ENCODE measurements around the gene TMEM127. TPM values are rescaled to one million over a fixed set of nuclear protein-coding genes. Genes with fewer than 3 reads are reported as not detected.
A peak's percentile ranks its signal among the peaks of the same experiment; 100 is the strongest.

The TMEM127 gene
- total RNA-seq, 2 donors from 2014 or later: 23.8 to 25.4 TPM

- Mint-ChIP-seq H3K36me3 (ENCODE audit: low read depth) (peaks cover 7% of the 10 kb centered on the region), H3K4me1 (no peaks in the 10 kb centered on the region), H3K27me3 (no peaks in the 10 kb centered on the region), H3K9me3 (no peaks in the 10 kb centered on the region), H3K4me3 (no peak overlapping the region), H3K27ac (no peak overlapping the region)
- no peak for ATAC-seq (replicated peaks)
Observed at GRCh38 chr2:96212339-96212738, 53.5 kb downstream of the TMEM127 start.

- H3K36me3 Mint-ChIP-seq (ENCODE audit: low read depth): peaks cover 34% of the 10 kb centered on the region
- H3K27ac Mint-ChIP-seq: peak overlapping the region; percentile 62
- no peaks in the 10 kb centered on the region for H3K9me3 Mint-ChIP-seq
- no peak for ATAC-seq (replicated peaks)
- H3K4me1 Mint-ChIP-seq: peaks cover 14% of the 10 kb centered on the region
- peak overlapping the region; percentile 93 for H3K4me3 Mint-ChIP-seq
- H3K27me3 Mint-ChIP-seq: no peaks in the 10 kb centered on the region
Observed at GRCh38 chr2:96209729-96210085, 56.1 kb downstream of the TMEM127 start.

DNA sequence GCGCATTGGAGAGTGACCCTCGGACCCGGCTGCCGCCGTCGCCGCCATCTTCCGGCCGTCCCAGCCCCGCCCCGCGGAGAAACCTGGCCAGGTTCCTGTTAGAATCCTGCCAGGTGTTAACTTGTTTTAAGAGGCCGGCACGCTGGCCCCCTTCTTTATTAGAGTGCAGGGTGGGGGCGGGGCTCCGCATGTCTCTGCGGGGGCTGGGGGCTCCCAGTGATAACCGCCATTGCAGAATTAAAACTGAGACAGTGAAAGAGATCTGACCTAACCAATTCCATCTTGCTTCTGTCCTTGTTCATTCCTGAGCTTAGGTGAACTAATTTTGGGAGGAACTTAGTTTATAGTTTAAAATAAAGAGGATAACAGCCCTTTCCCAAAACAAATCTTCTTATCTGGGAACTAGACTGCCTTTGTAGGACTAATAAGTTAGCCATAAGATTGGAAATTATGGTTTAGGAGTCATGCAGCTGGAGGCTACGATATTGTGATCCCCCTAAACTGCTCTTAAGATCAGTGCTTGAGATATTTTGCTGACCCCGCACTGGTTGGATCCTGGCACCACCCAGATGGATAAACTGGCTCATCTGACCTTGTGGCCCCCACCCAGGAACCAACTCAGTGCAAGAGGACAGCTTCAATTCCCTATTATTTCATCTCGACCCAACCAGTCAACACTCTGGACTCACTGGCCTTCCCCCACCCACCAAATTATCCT is 56.6 kb downstream of the TMEM127 start:
- H3K27me3 Mint-ChIP-seq: no peaks in the 10 kb centered on the region
- no peaks in the 10 kb centered on the region for H3K9me3 Mint-ChIP-seq
- H3K36me3 Mint-ChIP-seq (ENCODE audit: low read depth): peaks cover 39% of the 10 kb centered on the region
- peaks cover 16% of the 10 kb centered on the region for H3K4me1 Mint-ChIP-seq
- H3K4me3 Mint-ChIP-seq: peak overlapping the region; percentile 93
- H3K27ac Mint-ChIP-seq: peak overlapping the region; percentile 62
- ATAC-seq (replicated peaks): no peak

GRCh38 chr2:96208143-96209010 is 57.4 kb downstream of the TMEM127 start, which contains the start of gene STARD7:
Gene STARD7, minus strand, starts transcription at chr2:96208827. Its CDS starts 393 bp downstream, at chr2:96208434.
- Mint-ChIP-seq H3K27me3 (no peaks in the 10 kb centered on the region), H3K36me3 (ENCODE audit: low read depth) (peaks cover 47% of the 10 kb centered on the region), H3K27ac (peak within 1 kb of the TSS; percentile 88), H3K4me1 (peaks cover 20% of the 10 kb centered on the region), H3K4me3 (peak within 1 kb of the TSS; percentile 93), H3K9me3 (no peaks in the 10 kb centered on the region)
- peak; percentile 90 for ATAC-seq (replicated peaks)

DNA sequence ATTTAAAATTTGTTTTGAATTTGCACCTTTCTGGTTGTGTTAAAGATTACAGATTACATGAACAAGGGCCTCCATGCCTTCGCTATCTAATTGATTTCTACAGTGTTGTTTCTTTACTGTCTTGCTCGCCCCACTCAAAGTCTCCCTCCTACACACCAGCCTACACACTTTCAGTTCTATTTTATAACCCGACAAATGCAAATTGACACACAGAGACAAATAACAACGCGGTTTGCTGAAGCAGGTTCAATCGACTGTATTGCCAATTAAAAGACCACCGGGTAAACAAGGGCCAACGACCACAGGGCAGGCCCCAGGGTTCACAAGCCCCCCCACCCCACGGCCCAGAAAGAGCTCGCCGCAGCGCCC is 58.0 kb downstream of the TMEM127 start:
- Mint-ChIP-seq H3K4me1 (peaks cover 26% of the 10 kb centered on the region), H3K4me3 (peak overlapping the region; percentile 93), H3K27ac (peak overlapping the region; percentile 88), H3K9me3 (no peaks in the 10 kb centered on the region), H3K36me3 (ENCODE audit: low read depth) (peaks cover 53% of the 10 kb centered on the region), H3K27me3 (no peaks in the 10 kb centered on the region)
- no peak for ATAC-seq (replicated peaks)

- no peak for ATAC-seq (replicated peaks)
- Mint-ChIP-seq H3K27ac (peak overlapping the region; percentile 88), H3K4me3 (peak overlapping the region; percentile 93)
Observed at GRCh38 chr2:96207073-96207773, 58.6 kb downstream of the TMEM127 start.

DNA sequence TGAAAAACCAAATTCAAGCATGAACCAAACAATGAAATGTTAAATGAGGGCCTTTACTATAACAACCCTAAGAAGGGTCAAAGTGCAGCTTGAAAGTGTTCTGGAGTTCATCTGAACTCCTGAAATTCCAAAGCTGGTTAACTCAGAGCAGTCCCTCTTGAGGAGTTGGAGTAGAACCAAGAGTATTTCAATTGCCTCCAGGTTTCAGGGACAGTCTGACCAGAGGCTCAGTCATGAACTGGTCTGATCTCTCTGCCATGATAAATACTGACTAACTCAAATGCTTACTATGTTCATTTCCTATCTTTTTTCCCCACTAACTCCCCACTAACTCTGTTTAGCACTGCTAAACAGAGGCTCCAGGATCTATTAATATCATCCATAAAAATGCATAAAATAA is 59.9 kb downstream of the TMEM127 start:
- no peak for ATAC-seq (replicated peaks)
- H3K4me3 Mint-ChIP-seq: peak overlapping the region; percentile 93
- no peaks in the 10 kb centered on the region for H3K27me3 Mint-ChIP-seq
- peak overlapping the region; percentile 81 for H3K27ac Mint-ChIP-seq
- H3K9me3 Mint-ChIP-seq: no peaks in the 10 kb centered on the region
- H3K36me3 Mint-ChIP-seq (ENCODE audit: low read depth): peaks cover 57% of the 10 kb centered on the region
- H3K4me1 Mint-ChIP-seq: peaks cover 28% of the 10 kb centered on the region

More at GRCh38 chr2:96207073-96207773, 58.6 kb downstream of the TMEM127 start:
- H3K36me3 Mint-ChIP-seq (ENCODE audit: low read depth): peaks cover 54% of the 10 kb centered on the region
- no peaks in the 10 kb centered on the region for H3K9me3 Mint-ChIP-seq
- no peaks in the 10 kb centered on the region for H3K27me3 Mint-ChIP-seq
- peaks cover 26% of the 10 kb centered on the region for H3K4me1 Mint-ChIP-seq

DNA sequence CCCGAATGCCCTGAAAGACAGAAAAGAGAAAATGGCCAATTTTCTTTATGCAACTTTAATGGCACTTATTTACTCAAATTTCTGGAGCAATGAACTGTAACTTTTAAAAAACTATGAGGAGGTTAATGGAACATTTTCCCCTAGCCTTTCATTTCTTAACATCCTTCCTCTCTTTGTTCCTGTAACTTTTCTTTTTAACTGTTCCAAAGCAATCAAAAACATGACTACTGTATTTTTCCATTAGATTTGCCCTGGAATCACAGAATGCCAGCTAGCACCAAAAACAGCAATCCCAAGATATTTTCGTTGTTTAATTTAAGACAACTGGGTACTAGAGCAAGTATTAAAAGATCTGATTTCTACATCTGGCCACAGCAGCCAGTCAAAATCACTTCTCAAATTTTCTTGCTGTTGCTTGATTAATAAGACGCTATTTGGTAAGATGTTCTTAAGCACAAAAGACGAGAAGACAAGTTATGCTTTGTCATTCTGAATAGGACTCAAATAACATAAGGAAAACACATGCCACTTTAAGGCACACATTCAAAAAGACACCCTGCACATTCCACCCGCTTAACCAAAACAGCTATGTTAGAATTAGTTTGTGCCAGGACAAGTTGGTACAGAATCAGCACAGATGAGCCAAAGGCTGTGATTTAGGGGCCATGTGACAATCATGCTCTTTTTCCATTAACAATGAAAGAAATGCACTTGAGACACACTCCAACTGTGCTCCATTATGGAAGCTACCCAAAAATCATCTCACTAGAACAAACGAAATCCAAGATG is 60.8 kb downstream of the TMEM127 start:
- H3K36me3 Mint-ChIP-seq (ENCODE audit: low read depth): peaks cover 65% of the 10 kb centered on the region
- no peaks in the 10 kb centered on the region for H3K27me3 Mint-ChIP-seq
- peak overlapping the region; percentile 81 for H3K27ac Mint-ChIP-seq
- no peak for ATAC-seq (replicated peaks)
- peaks cover 32% of the 10 kb centered on the region for H3K4me1 Mint-ChIP-seq
- no peaks in the 10 kb centered on the region for H3K9me3 Mint-ChIP-seq
- peak overlapping the region; percentile 93 for H3K4me3 Mint-ChIP-seq

DNA sequence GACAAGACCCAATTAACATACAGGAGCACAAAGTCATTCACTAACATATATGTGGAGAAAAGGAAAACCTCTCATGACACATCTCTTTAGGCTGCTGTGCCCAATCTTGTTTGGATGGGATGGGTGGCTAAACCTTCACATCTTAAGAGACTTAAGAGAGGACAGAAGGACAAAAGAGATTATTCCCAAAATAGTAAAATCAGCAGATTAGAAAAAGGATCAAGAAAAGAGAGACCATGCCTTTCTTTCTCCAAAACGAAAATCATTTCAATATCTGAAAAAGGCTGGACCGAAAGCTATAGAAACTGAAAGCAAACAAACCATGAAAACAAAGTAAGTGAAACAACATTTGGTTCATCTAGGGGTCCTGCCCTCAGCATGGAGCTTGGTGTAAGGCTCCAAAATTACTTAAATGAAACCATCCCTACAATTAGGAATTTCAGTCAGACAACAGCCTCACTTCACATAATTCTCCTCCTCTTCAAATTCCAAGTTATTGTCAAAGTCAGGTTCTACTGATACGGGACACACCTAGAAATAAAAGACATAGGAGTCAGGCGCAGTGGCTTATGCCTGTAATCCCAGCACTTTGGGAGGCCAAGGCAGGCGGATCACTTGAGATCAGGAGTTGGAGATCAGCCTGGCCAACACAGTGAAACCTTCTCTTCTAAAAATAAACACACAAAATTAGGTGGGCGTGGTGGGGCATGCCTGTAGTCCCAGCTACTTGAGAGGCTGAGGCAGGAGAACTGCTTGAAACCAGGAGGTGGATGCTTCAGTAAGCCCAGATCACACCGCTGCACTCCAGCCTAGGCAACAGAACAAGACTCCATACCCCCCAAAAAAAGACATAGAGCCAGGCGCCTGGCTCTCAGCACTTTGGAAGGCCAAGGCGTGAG is 62.4 kb downstream of the TMEM127 start:
- Mint-ChIP-seq H3K9me3 (no peaks in the 10 kb centered on the region), H3K4me3 (peak overlapping the region; percentile 93), H3K4me1 (peaks cover 44% of the 10 kb centered on the region), H3K27me3 (no peaks in the 10 kb centered on the region), H3K36me3 (ENCODE audit: low read depth) (peaks cover 81% of the 10 kb centered on the region), H3K27ac (peak overlapping the region; percentile 81)
- no peak for ATAC-seq (replicated peaks)

- Mint-ChIP-seq H3K4me1 (peaks cover 44% of the 10 kb centered on the region), H3K27ac (peak overlapping the region; percentile 81), H3K27me3 (no peaks in the 10 kb centered on the region), H3K9me3 (no peaks in the 10 kb centered on the region), H3K4me3 (peak overlapping the region; percentile 93), H3K36me3 (ENCODE audit: low read depth) (peaks cover 82% of the 10 kb centered on the region)
- ATAC-seq (replicated peaks): no peak
Observed at GRCh38 chr2:96202152-96202854, 63.5 kb downstream of the TMEM127 start.

- Mint-ChIP-seq H3K36me3 (ENCODE audit: low read depth) (peaks cover 75% of the 10 kb centered on the region), H3K4me3 (no peak overlapping the region), H3K27ac (no peak overlapping the region), H3K27me3 (no peaks in the 10 kb centered on the region), H3K4me1 (peaks cover 44% of the 10 kb centered on the region), H3K9me3 (no peaks in the 10 kb centered on the region)
- ATAC-seq (replicated peaks): no peak
Observed at GRCh38 chr2:96201338-96201737, 64.5 kb downstream of the TMEM127 start.

DNA sequence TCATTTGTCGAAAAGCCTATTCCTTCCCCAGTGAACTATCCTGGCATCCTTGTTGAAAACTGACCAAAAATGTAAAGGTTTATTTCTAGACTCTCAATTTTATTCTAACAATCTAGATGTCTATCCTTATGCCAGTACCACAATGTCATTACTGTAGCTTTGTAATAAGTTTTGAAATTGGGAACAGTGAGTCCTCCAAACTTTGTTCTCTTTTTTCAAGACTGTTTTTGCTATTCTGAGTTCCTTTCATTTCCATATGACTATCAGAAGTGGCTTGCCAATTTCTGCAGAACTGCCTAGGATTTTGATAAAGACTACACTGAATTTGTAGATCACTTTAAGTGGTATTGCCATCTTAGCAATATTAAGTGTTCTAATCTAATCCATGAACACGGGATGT is 66.9 kb downstream of the TMEM127 start:
- Mint-ChIP-seq H3K4me1 (peaks cover 28% of the 10 kb centered on the region), H3K36me3 (ENCODE audit: low read depth) (peaks cover 73% of the 10 kb centered on the region), H3K27me3 (no peaks in the 10 kb centered on the region), H3K9me3 (no peaks in the 10 kb centered on the region), H3K27ac (no peak overlapping the region), H3K4me3 (no peak overlapping the region)
- ATAC-seq (replicated peaks): no peak

Measured in activated T-helper 17 cell treated with anti-CD3 and anti-CD28 coated beads, Interleukin-2, amount 50 U/mL, for 72 hours (primary cell).